ENCODE results near the gene GVQW3. TPM values are rescaled to one million over a fixed set of nuclear protein-coding genes. Genes with fewer than 3 reads are reported as not detected.

Gene GVQW3
- 1 to 10 TPM; 2.2 to 2.8 TPM for total RNA-seq

- TF ChIP-seq, protein P1, sequence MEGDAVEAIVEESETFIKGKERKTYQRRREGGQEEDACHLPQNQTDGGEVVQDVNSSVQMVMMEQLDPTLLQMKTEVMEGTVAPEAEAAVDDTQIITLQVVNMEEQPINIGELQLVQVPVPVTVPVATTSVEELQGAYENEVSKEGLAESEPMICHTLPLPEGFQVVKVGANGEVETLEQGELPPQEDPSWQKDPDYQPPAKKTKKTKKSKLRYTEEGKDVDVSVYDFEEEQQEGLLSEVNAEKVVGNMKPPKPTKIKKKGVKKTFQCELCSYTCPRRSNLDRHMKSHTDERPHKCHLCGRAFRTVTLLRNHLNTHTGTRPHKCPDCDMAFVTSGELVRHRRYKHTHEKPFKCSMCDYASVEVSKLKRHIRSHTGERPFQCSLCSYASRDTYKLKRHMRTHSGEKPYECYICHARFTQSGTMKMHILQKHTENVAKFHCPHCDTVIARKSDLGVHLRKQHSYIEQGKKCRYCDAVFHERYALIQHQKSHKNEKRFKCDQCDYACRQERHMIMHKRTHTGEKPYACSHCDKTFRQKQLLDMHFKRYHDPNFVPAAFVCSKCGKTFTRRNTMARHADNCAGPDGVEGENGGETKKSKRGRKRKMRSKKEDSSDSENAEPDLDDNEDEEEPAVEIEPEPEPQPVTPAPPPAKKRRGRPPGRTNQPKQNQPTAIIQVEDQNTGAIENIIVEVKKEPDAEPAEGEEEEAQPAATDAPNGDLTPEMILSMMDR (IDR thresholded peaks at IDR 0.05) = no peak
- H3K9ac ChIP-seq (ENCODE audit: low read depth in 2 of 2, low read length in 2 of 2) = peak within 1 kb of the TSS; percentile 83 to 90
- no peaks in the 10 kb centered on the region for H3K36me3 ChIP-seq
- peak within 1 kb of the TSS; percentile 88 for H3K27ac ChIP-seq
- peak; percentile 97 for DNase-seq
- no peaks in the 10 kb centered on the region for H3K27me3 ChIP-seq
- intact Hi-C loops (cut with DNase I) = loop anchor here (5.0 kb wide), 1 partner anchor 61 kb away; no protein-coding TSS in a partner anchor
- H3K4me1 ChIP-seq = peaks cover 13% of the 10 kb centered on the region
- no peaks in the 10 kb centered on the region for H3K9me3 ChIP-seq
- H3K4me3 ChIP-seq = peak within 1 kb of the TSS; percentile 96
These were observed at the start of gene GVQW3, which contains the start of gene THAP12 for GRCh38 chr11:76380977-76381719. TSS of gene GVQW3 (plus strand) at chr11:76381323. CDS start at chr11:76381829, 506 bp downstream. TSS of gene THAP12 (minus strand) at chr11:76381132. CDS start at chr11:76380836, 296 bp downstream.

- H3K27ac ChIP-seq = no peak overlapping the region
- no peaks in the 10 kb centered on the region for H3K9me3 ChIP-seq
- no peak overlapping the region for H3K9ac ChIP-seq (ENCODE audit: low read depth in 2 of 2, low read length in 2 of 2)
- TF ChIP-seq, protein P1 (IDR thresholded peaks at IDR 0.05) = no peak
- H3K4me3 ChIP-seq = no peak overlapping the region
- H3K4me1 ChIP-seq = no peaks in the 10 kb centered on the region
- no peak for DNase-seq
- no peaks in the 10 kb centered on the region for H3K36me3 ChIP-seq
- H3K27me3 ChIP-seq = no peaks in the 10 kb centered on the region
- intact Hi-C loops (cut with DNase I) = no loop called here
These were observed 46.2 kb upstream of the GVQW3 start for GRCh38 chr11:76334826-76335389.

GRCh38 chr11:76335842-76336241, 45.3 kb upstream of the GVQW3 start:
- Histone ChIP-seq H3K4me1 (no peaks in the 10 kb centered on the region), H3K27me3 (no peaks in the 10 kb centered on the region), H3K9me3 (no peaks in the 10 kb centered on the region), H3K36me3 (no peaks in the 10 kb centered on the region), H3K27ac (no peak overlapping the region), H3K9ac (ENCODE audit: low read depth in 2 of 2, low read length in 2 of 2) (no peak overlapping the region), H3K4me3 (no peak overlapping the region)
- intact Hi-C loops (cut with DNase I) = no loop called here
- TF ChIP-seq, protein P1 (IDR thresholded peaks at IDR 0.05) = no peak
- peak; percentile 12 for DNase-seq

- DNase-seq = no peak
- no peaks in the 10 kb centered on the region for H3K9me3 ChIP-seq
- H3K27me3 ChIP-seq = no peaks in the 10 kb centered on the region
- no peak overlapping the region for H3K4me3 ChIP-seq
- TF ChIP-seq, protein P1 (IDR thresholded peaks at IDR 0.05) = no peak
- H3K9ac ChIP-seq (ENCODE audit: low read depth in 2 of 2, low read length in 2 of 2) = no peak overlapping the region
- H3K4me1 ChIP-seq = no peaks in the 10 kb centered on the region
- H3K36me3 ChIP-seq = no peaks in the 10 kb centered on the region
- intact Hi-C loops (cut with DNase I) = no loop called here
- no peak overlapping the region for H3K27ac ChIP-seq
These were observed 44.5 kb upstream of the GVQW3 start for GRCh38 chr11:76336597-76336996.

DNA sequence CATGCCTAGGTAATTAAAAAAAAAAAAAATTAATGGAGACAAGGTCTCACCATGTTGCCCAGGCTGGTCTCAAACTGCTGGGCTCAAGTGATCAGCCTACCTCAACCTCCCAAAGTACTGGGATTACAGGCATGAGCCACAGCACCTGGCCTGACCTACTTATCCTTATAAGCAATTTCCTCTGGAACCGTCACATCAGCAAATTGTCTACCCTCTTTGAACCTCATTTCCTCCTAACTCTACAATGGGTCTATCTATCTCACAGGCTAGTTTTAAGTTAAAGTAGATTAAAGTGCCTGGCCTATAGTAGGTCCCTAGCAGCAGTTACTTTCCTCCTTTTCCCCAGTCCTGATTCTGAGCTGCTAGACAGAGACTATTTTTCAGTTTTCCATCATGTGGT, 43.7 kb upstream of the GVQW3 start:
- Histone ChIP-seq H3K4me1 (no peaks in the 10 kb centered on the region), H3K27me3 (no peaks in the 10 kb centered on the region), H3K36me3 (no peaks in the 10 kb centered on the region), H3K9ac (ENCODE audit: low read depth in 2 of 2, low read length in 2 of 2) (no peak overlapping the region), H3K4me3 (no peak overlapping the region), H3K9me3 (no peaks in the 10 kb centered on the region), H3K27ac (no peak overlapping the region)
- intact Hi-C loops (cut with DNase I) = no loop called here
- DNase-seq = no peak
- TF ChIP-seq, protein P1 (IDR thresholded peaks at IDR 0.05) = no peak
